ENCODE data around the gene PMVK.

PMVK gene

GRCh38 chr1:154877370-154877974 is 59.0 kb downstream of the PMVK start:
- DNase-seq (ENCODE audit: low read depth): no peak

- DNase-seq (ENCODE audit: low read depth): no peak
These were observed 59.6 kb downstream of the PMVK start for GRCh38 chr1:154876842-154877369.

Data from non-pigmented ciliary epithelial cell (primary cell).